Muscle of leg (tissue), 11 donors: ENCODE results near the gene RALGPS1. TPM values are rescaled to one million over a fixed set of nuclear protein-coding genes. Genes with fewer than 3 reads are reported as not detected.

ENCODE experiments used
- DNase-seq: peaks from one replicate; pipeline ENCODE4 v3.0.0; 2013
- H3K27ac ChIP-seq: one replicate; pipeline ENCODE4 v1.5.1; 2013; ENCODE audit warnings: mild to moderate bottlenecking, low read length, control low read depth
- H3K27me3 ChIP-seq: one replicate; pipeline ENCODE4 v1.6.1; 2013; ENCODE audit warnings: low read length; ENCODE audit not compliant: control insufficient read depth, insufficient read depth
- H3K36me3 ChIP-seq: one replicate; pipeline ENCODE4 v1.6.1; 2013; ENCODE audit warnings: low read length; ENCODE audit not compliant: control insufficient read depth, insufficient read depth
- H3K4me1 ChIP-seq: one replicate; pipeline ENCODE4 v1.6.1; 2013; ENCODE audit warnings: low read length; ENCODE audit not compliant: control insufficient read depth, insufficient read depth
- H3K4me3 ChIP-seq: one replicate; pipeline ENCODE4 v1.5.1; 2013; ENCODE audit warnings: low read length, control low read depth
- H3K9me3 ChIP-seq: replicated peaks from 2 replicates; pipeline ENCODE4 v1.6.1; 2013; ENCODE audit warnings: low read depth, low read length; ENCODE audit not compliant: control insufficient read depth
- WGBS: methylation state at CpG from one replicate; pipeline ENCODE4 v1.1.5; 2013; ENCODE audit warnings: missing lambda C conversion rate; ENCODE audit not compliant: insufficient coverage; 5-methylcytosine and 5-hydroxymethylcytosine counted together
- polyA plus RNA-seq, 8 donors: library from polyadenylated mRNA; unstranded; fragments of 120-200 nt; gene quantifications; one replicate each; pipeline versions ENCODE4 v1.2.1 to v1.2.3, GENCODE V29; 2013; ENCODE audit warnings: inconsistent platforms in 1 of 8, low replicate concordance in 1 of 8; ENCODE audit not compliant: insufficient read length in 8 of 8, insufficient read depth in 1 of 8
- total RNA-seq: library from RNA; stranded (reverse); fragments of 120-200 nt; gene quantifications from one replicate; pipeline ENCODE4 v1.2.4, GENCODE V29; 2013

The RALGPS1 gene
- total and polyA plus RNA-seq, 9 donors, result 4.6 to 8.6 (median 7.2) TPM

GRCh38 chr9:126952205-126952977 is 37.8 kb downstream of the RALGPS1 start:
- 13% methylated on average over 2 of the region's 11 CpGs for WGBS
- Histone ChIP-seq H3K4me3 (no peak overlapping the region), H3K27me3 (no peaks in the 10 kb centered on the region), H3K27ac (peak overlapping the region; percentile 89), H3K4me1 (peaks cover 20% of the 10 kb centered on the region), H3K9me3 (no peaks in the 10 kb centered on the region), H3K36me3 (no peaks in the 10 kb centered on the region)
- peak; percentile 68 for DNase-seq

DNA sequence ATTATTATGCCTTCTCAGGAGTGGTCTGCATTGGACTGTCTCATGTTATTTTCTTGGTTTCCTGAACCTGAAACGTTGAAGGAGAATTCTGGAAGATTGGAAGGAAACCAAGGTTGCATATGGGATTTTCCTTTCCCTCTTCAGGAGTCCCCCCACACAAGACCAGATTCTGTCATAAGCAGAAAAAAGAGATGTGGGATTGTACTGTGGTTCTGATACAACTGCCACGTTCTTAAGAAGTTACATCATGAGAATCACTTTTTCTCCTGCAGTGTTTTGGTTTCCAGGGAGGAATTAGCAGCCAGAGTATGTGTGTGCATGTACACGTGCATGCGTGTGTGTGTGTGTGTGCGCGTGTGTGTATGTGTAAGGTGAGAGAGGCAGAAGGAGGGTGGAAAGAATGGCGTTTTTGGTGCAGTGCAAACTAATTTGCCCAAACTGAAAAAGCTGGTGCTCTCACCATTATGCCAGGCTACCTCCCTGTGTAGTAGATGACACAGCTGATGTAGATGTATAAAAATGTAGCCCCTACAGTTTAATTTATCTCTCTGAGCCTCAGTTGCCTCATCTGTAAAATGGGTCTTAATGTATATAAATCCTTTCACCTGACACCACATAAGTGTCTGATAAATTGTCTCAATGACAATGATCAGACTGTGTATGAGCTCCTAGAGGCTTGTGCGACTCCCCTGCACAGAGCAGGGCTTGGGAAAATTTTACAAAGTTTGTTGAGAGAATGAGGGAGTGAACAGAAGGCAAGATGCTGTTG is 38.6 kb downstream of the RALGPS1 start:
- peak; percentile 96 for DNase-seq
- Histone ChIP-seq H3K4me1 (peaks cover 26% of the 10 kb centered on the region), H3K27me3 (no peaks in the 10 kb centered on the region), H3K36me3 (no peaks in the 10 kb centered on the region), H3K9me3 (no peaks in the 10 kb centered on the region), H3K4me3 (no peak overlapping the region), H3K27ac (peak overlapping the region; percentile 89)
- WGBS, result 70% methylated on average over 5 of the region's 8 CpGs

GRCh38 chr9:126955811-126956210 is 41.2 kb downstream of the RALGPS1 start:
- Histone ChIP-seq H3K4me3 (no peak overlapping the region), H3K27me3 (no peaks in the 10 kb centered on the region), H3K27ac (no peak overlapping the region), H3K36me3 (no peaks in the 10 kb centered on the region), H3K4me1 (peaks cover 27% of the 10 kb centered on the region), H3K9me3 (no peaks in the 10 kb centered on the region)
- no peak for DNase-seq
- 69% methylated on average over 3 of the region's 5 CpGs for WGBS

DNA sequence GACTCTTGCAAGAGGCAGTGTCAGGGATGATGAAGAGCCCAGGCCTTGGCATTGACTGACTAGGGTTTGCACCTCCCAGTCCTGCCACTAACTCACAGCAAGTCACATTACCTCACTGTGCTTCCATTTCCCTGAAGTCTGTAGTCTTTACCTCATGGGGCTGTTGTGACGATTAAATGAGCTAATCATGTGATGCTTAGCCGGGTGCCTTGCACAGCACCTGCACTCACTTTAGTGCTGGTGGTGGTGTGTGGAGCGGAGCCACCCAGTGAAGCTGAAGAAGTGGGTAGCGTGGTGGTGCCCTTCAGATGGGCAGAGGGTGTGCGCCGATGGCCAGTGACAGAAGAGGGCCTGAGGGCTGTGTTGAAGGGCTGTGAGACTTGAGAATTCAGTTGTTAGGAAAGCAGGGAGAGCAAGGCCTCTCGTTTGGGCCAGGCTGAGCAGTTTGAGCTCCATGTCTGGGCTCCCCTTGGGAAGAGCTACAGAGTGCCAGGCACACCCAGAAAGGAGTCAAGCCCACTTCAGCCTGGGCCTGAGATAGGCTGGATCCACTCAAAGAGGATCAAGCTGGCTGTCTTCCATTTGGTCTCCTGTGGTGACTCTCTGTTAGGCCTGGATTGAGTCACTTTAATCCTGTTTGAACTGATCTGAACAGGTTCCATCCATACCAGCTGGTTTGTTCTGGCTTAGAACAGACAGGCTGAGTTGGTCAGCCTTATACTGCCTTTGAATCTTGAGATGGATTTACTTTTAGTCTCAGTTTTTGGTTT is 42.5 kb downstream of the RALGPS1 start:
- Histone ChIP-seq H3K36me3 (no peaks in the 10 kb centered on the region), H3K4me1 (peaks cover 26% of the 10 kb centered on the region), H3K4me3 (no peak overlapping the region), H3K27me3 (no peaks in the 10 kb centered on the region), H3K27ac (no peak overlapping the region), H3K9me3 (no peaks in the 10 kb centered on the region)
- peak; percentile 75 for DNase-seq
- 80% methylated on average over 7 of the region's 7 CpGs for WGBS

- Histone ChIP-seq H3K36me3 (peaks cover 1% of the 10 kb centered on the region), H3K4me3 (no peak overlapping the region), H3K27ac (no peak overlapping the region), H3K4me1 (peaks cover 25% of the 10 kb centered on the region), H3K9me3 (no peaks in the 10 kb centered on the region), H3K27me3 (no peaks in the 10 kb centered on the region)
- WGBS, result no CpG with 5 or more reads among the region's 3 CpGs
- DNase-seq, result no peak
Observed at GRCh38 chr9:126957687-126958053, 43.1 kb downstream of the RALGPS1 start.

DNA sequence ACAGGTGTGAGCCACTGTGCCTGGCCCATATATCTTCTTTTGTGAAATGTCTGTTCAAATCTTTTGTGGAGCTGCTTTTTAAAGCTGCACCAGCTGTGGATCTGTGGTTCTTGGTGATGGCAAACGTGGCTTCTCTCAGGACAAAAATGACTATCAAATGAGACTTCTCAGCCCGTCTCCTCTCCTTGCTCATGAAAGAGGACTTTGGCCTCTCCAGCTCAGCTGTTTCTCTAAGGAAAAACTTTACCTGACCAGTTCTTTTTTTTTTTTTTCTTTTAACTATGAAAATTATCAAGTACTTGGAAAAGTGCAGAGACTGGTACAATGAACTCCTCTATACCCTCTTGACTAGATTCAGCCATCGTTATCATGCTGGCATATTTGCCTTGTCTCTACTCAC is 44.8 kb downstream of the RALGPS1 start:
- no peak for DNase-seq
- Histone ChIP-seq H3K4me1 (peaks cover 27% of the 10 kb centered on the region), H3K4me3 (no peak overlapping the region)

DNA sequence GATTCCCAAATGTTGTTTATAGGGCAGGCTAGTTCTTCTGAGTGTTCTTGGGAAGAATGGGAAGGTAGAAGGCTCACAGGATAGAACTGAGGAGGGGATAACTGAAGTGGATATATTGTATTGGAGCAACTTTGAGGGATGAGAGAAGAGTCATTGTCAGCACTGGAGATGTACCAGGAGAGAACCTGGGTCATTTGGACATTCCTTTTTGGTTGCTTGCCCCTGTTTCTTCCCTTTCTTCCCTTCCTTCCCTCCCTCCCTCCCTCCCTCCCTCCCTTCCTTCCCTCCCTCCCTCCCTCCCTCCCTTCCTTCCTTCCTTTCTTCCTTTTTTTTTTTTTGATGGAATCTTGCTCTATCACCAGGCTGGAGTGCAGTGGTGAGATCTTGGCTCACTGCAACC is 45.3 kb downstream of the RALGPS1 start:
- H3K27ac ChIP-seq, result no peak overlapping the region
- DNase-seq, result no peak
- H3K4me3 ChIP-seq, result no peak overlapping the region
- no peaks in the 10 kb centered on the region for H3K9me3 ChIP-seq
- H3K4me1 ChIP-seq, result peaks cover 28% of the 10 kb centered on the region
- peaks cover 3% of the 10 kb centered on the region for H3K36me3 ChIP-seq
- H3K27me3 ChIP-seq, result no peaks in the 10 kb centered on the region

More for the DNA sequence above, 44.8 kb downstream of the RALGPS1 start:
- WGBS, result 87% methylated on average over 3 of the region's 3 CpGs
- peaks cover 3% of the 10 kb centered on the region for H3K36me3 ChIP-seq
- H3K27ac ChIP-seq, result no peak overlapping the region
- H3K27me3 ChIP-seq, result no peaks in the 10 kb centered on the region
- H3K9me3 ChIP-seq, result no peaks in the 10 kb centered on the region

- H3K9me3 ChIP-seq, result no peaks in the 10 kb centered on the region
- no peak overlapping the region for H3K27ac ChIP-seq
- DNase-seq, result no peak
- no peak overlapping the region for H3K4me3 ChIP-seq
- H3K36me3 ChIP-seq, result peaks cover 5% of the 10 kb centered on the region
- no peaks in the 10 kb centered on the region for H3K27me3 ChIP-seq
- WGBS, result 90% methylated on average over 2 of the region's 6 CpGs
- H3K4me1 ChIP-seq, result peaks cover 22% of the 10 kb centered on the region
Observed at GRCh38 chr9:126962336-126962735, 47.8 kb downstream of the RALGPS1 start.

DNA sequence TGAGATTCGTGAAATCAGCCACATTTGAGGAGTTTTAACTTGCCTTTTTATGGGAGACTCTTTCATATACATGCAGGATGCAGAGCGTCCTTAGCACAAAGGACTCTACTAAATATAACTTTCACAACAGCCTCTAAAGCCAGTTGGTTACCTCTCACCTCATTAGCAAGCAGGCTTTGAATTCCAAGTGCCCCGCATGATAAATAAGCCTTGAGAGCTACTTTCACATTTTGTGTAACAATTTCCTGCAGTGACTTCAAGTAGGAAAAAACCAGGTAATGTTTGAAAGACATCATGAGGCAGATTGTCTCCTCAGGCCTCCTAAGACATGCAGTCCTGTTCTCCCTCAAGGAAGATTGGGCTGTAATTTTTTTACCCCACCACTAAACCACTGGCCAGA is 50.5 kb downstream of the RALGPS1 start:
- H3K4me3 ChIP-seq, result no peak overlapping the region
- H3K9me3 ChIP-seq, result no peaks in the 10 kb centered on the region
- H3K36me3 ChIP-seq, result peaks cover 5% of the 10 kb centered on the region
- WGBS, result no CpG with 5 or more reads among the region's 3 CpGs
- H3K27ac ChIP-seq, result peak overlapping the region; percentile 65
- H3K27me3 ChIP-seq, result no peaks in the 10 kb centered on the region
- peak; percentile 43 for DNase-seq
- peaks cover 15% of the 10 kb centered on the region for H3K4me1 ChIP-seq
